Tongue (tissue), 2 donors: ENCODE measurements around the gene KRT83. TPM values are rescaled to one million over a fixed set of nuclear protein-coding genes. Genes with fewer than 3 reads are reported as not detected.
"Not testable (repeated sequence)": the region's sequence is repeated elsewhere in the genome, so short reads cannot be mapped to it uniquely, and the experiment has no call there.

Experiments used
- DNase-seq: peaks from one replicate; pipeline ENCODE4 v3.0.0-alpha.2; 2015
- total RNA-seq: library from RNA; depleted of rRNA; stranded (reverse); fragments of >200 nt; gene quantifications from one replicate; pipeline ENCODE4 v1.2.3, GENCODE V29; 2014

KRT83 gene
- total RNA-seq, 1 donor from 2014 or later = not detected

- no peak for DNase-seq
Measured at GRCh38 chr12:52353766-52354165, 32.6 kb upstream of the KRT83 start.

- DNase-seq = no peak
Measured at GRCh38 chr12:52352951-52353350, 31.8 kb upstream of the KRT83 start.

- DNase-seq = peak; percentile 81
Measured at GRCh38 chr12:52351196-52352059, 30.2 kb upstream of the KRT83 start.

- DNase-seq = no peak
Measured at GRCh38 chr12:52350786-52351185, 29.6 kb upstream of the KRT83 start.

- no peak for DNase-seq
Measured at GRCh38 chr12:52350021-52350620, 28.9 kb upstream of the KRT83 start.

DNA sequence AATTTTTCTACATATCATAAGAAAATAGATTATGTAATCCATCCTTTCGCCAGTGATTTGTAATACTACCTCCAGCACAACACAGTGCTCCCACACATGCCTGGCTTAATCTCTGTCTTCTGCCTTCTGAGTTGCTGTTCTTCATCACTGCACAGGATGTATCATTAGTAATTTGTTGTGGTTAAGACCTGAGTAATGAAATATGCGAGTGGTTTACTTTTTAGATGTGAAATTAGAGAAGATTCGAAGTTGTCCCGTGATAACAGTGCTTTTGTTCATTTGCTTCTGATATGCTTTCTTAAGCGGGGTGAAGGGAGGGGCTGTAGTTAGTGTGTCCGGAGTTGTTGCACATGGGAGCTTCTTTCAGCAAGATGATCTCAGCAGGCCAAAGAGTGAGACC lies 28.0 kb upstream of the KRT83 start:
- no peak for DNase-seq

GRCh38 chr12:52347551-52348510 lies 26.6 kb upstream of the KRT83 start:
- peak; percentile 92 for DNase-seq

DNA sequence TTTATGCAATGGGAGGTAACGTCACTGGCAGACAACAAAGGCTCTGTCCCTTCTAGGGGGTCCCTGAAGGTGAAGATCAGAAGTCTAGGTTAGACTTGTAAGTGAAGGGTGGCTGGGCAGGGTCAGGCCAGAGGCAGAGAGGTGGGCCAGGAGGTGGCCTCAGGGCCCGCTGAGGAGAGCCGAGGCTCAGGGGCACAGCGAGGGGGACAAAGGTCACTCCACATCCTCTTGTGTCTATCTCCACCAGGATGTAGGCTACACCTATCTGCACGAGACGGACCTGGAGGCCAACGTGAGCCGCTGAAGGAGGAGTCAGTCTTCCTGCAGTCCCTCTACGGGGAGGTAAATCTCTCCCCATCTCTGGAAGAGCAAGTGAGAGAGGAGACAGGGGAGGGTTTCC lies 25.8 kb upstream of the KRT83 start:
- no peak for DNase-seq

- DNase-seq = peak; percentile 62
Measured at GRCh38 chr12:52346593-52346992, 25.4 kb upstream of the KRT83 start.

GRCh38 chr12:52345041-52345440 lies 23.8 kb upstream of the KRT83 start:
- not testable (repeated sequence) for DNase-seq

DNA sequence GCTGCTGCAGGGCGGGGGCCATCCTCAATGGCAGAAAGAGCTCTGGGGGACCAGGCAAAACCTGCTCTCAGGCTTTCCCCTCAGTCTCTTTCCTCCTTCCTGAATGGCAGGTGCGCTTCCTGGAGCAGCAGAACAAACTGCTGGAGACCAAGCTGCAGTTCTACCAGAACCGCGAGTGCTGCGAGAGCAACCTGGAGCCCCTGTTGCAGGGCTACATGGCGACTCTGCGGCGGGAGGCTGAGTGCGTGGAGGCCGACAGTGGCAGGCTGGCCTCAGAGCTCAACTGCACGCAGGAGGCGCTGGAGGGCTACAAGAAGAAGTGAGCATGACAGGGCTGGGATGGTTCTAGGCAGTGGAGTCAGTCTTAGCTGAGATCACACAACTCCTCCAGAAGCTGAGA lies 22.9 kb upstream of the KRT83 start:
- DNase-seq = no peak

DNA sequence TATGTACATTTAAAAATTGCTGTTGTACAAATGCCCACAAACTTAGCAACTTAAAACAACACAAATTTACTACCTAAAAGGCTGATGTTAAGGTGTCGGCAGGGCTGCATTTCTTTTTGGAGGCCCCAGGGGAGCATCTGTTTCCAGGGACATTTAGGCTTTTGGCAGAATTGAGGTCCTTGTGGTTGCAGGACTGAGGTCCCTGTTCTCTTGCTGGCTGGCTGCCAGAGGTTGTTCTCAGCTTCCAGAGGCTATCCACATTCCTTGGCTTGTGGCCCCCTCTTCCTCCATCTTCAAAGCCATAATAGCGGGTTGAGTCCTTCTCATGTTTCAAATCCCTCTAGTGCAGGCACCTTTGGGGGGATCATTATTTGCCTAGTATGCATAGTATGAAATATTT lies 22.4 kb upstream of the KRT83 start:
- no peak for DNase-seq

- no peak for DNase-seq
Measured at GRCh38 chr12:52342781-52343490, 21.7 kb upstream of the KRT83 start.

DNA sequence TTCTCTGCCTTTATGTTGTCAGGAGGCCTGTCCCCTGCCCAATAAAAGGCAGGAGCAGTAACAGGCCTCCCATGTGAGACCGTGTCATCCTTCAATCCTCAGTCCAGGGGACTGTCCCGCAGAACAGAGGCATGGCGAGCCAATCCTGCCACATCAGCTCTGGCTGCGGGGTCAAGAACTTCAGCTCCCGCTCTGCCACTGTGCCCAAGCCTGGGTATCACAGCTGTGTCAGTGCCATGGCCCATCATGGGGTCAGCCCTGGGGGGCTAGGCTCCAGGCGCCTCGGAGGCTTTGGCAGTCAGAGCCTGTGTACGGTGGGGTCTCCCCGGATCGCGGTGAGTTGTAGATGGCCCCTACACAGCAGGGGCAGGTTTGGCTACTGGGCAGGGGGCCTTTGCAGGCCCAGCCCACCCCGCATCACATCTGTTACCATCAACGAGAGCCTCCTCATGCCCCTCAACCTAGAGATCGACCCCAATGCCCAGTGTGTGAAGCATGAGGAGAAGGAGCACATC lies 19.9 kb upstream of the KRT83 start:
- no peak for DNase-seq

DNA sequence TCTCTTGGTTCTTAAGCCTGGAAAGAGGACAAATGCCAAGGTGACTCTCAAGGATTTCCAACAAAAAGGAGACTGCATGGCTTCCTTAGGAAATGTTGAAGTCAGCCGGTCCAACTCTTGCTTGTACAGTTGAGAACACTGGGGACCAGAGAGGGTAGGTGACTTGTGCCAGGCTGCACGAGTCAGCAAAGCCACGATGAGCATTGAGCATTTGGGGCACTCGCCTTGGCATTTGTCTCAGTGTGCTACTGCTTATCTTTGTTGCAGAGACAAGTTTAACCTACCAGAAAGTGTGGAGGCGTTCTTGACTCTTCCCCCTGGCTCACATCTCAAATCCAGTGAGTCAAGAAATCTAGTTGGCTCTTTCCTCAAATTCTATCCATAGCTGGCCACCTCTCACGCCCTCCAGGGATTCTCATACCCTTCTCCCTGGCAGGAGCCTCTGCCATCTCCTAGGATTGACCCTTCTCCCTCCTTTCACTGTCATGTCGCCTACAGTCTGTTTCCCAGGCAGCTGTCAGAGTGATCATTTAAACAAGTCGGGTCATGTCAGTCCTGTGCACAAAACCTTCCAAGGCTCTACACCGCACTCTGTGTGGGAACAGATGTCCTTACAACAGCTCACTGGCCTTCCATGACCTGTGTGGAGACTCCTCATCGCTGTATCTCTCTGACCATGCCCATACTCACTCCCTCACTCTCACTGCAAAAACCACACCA lies 17.2 kb upstream of the KRT83 start:
- no peak for DNase-seq

- DNase-seq = no peak
Measured at GRCh38 chr12:52337054-52337453, 15.9 kb upstream of the KRT83 start.

- DNase-seq = no peak
Measured at GRCh38 chr12:52336641-52337040, 15.4 kb upstream of the KRT83 start.

DNA sequence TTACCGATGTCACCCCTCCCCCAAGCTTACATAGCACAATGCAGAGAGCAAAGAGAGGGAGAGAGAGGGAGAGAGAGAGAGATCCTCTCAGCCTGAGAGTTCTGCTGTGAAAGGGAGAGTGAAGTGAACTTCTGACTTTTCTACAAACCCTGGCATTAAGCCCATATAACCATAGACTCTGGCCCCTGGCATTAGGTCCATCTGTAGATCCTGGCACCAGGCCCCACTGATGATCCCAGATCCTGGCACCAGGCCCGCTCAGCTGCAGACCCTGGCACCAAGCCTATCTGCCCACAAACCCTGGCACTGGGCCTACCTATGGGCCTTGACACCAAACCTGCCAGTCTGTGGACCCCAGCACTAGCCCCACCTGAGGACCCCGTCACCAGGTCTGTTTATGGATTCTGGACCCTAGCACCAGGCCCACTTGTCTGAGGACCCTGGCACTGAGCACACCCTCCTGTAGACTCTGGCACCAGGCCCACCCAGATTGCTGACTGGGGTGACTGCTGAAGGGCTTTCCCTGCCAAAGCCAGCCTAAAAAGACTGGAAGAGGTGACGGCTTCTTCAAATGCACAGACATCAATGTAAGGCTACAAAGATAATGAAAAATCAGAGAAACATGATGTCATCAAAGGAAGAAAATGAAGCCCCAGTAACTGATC lies 14.5 kb upstream of the KRT83 start:
- peak; percentile 63 for DNase-seq

DNA sequence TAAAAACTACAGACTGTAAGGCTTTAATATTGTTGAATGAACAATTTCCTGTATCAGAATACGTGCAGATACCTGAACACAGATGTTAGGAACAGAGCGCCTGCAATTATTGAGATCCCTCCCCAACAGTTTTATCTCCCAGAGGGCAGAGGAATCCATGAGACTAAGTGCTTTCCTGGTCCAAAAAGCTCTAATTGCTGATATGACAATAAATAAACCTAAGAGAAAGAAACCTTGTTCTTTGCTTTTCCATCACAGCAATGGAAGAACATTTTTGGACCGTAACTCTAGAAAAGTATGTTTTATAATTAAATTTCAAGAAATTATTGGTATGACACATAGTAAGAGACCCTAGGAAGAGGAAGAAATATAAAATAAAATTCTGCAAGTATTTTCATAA lies 13.0 kb upstream of the KRT83 start:
- no peak for DNase-seq

DNA sequence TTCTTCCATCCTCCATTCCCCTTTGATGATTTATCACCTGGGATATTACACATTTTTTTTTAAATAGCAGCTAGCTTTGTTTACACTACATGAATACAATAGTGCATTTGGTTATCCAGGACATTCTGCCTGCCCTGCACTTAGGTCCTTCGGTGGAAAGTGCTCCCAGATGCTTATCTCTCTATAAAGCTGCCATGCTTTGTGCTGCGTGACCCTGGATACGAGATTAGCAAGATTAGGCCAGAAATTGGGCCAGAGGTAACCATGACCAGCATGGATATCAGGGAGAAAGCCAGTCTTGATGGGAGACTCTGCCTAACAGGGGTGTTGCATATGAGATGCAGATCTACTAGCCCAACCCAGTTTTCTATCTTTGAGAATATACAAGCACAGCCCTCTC lies 12.1 kb upstream of the KRT83 start:
- no peak for DNase-seq

- DNase-seq = no peak
Measured at GRCh38 chr12:52332381-52332780, 11.2 kb upstream of the KRT83 start.
